GM12892 (cell line): ENCODE data around the gene PDIK1L.

Experiments used
- POLR2A ChIP-seq: IDR thresholded peaks from 2 replicates; pipeline ENCODE4 v1.6.1; 2011; ENCODE audit warnings: low read depth, low read length, control low read depth
- TAF1 ChIP-seq: IDR thresholded peaks from 2 replicates; pipeline ENCODE4 v1.6.1; 2011; ENCODE audit warnings: low read depth, mild to moderate bottlenecking, control low read depth, low read length, borderline replicate concordance

- no peak for TF ChIP-seq POLR2A
- no peak for TF ChIP-seq TAF1
Measured at GRCh38 chr1:26089125-26089524, 22.5 kb upstream of the PDIK1L start.
